NCI-H2227 (cell line): ENCODE results near the gene TMEM14A.
A peak's percentile ranks its signal among the peaks of the same experiment; 100 is the strongest.
"Not testable (repeated sequence)": the region's sequence is repeated elsewhere in the genome, so short reads cannot be mapped to it uniquely, and the experiment has no call there.

Experiments used
- DNase-seq: peaks from one replicate; lab custom pipeline; 2025; ENCODE audit not compliant: unreplicated experiment; lab: John Stamatoyannopoulos, UW

TMEM14A gene

DNA sequence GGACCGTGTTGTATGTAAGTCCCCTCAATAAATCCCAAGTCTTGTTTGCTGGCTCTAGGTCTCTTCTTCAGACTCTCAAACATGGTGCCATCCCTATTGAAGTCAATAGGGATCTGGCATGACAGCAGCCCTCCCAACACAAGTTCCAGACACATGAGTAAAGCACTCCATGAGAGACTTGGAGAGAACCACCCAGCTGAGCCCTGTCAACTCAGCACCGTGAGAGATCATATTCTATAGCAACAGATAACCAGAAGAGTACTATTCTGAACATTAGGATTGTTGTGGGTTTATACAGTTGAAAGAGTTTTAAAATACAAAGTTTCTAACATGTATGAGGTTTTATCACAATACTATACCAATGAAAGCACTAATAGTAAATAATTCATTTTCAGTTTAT lies 23.5 kb downstream of the TMEM14A start:
- no peak for DNase-seq

DNA sequence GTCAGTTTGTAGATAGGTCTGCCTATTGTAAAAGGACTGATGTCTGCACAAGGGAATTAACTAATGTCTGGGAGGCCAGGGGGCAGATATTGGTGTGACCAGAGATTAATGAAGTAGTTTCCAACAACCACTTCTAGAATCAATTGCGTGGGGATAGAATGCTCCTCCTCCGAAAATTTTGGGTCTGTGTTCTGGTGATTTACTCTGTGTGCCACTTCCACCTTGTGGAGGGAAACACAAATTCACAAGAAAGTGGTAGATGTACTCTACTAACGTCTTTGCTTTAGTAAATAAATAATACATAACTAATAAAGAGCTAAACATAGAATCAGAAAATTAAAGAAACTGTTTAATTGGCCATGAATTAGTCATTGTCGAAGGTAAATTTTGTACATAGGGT lies 25.5 kb downstream of the TMEM14A start:
- no peak for DNase-seq

DNA sequence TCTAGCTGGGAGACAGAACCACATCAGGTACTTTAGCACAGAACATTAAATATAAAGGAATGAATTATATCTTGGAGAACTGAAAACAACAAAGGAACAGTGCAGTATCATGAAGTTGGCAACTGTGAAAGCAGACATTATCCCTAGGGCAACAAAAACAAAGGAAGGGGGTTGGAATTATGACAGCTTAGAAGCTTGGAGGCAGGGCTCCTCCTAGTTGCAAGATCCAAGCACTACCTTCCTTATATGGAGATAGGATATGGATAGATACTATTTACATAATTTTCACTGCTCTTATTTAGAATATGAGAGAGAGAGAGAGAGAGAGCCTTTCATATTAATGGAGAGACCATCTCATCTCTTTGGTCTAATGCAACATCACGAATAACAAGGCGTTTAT lies 27.0 kb downstream of the TMEM14A start:
- no peak for DNase-seq

- no peak for DNase-seq
Observed at GRCh38 chr6:52704060-52704459, 33.1 kb downstream of the TMEM14A start.

DNA sequence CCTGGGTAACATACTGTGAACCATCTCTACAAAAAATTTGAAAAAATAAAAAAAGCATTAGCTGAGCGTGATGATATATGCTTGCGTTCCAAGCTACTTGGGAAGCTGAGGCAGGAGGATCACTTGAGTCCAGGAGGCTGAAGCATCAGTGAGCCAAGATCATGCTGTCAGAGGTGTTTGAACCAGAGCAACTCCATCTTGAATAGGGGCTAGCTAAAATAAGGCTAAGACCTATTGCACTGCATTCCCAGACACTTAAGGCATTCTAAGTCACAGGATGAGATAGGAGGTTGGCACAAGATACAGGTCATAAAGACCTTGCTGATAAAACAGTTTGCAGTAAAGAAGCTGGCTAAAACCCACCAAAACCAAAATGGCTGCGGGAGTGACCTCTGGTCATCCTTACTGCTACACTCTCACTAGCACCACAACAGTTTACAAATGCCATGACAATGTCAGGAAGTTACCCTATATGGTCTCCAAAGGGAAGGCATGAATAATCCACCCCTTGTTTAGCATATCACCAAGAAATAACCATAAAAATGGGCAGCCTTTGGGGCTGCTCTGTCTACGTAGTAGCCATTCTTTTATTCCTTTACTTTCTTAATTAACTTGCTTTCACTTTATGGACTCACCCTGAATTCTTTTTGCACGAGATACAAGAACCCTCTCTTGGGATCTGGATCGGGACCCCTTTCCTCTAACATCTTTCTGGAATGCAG lies 34.0 kb downstream of the TMEM14A start:
- not testable (repeated sequence) for DNase-seq

DNA sequence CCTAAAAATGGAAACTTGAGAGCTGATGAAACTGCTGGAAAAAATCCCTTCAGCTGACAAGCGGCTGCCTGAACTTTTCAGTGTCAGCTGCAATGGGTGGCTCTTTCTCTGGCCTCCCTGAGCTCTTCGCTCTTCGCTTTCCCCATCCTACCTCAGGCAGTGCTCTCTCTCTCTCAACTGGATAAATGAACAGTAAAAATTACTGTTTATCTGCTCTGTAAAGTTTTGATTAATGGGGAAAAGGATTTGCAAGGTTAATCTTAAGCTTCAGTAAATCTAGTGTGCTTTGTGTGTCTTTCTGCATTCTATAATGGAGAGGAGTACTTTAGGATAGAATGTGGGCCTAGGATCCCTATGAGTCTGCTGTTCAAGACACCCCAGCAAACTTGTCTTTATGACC lies 35.1 kb downstream of the TMEM14A start:
- DNase-seq, result no peak

GRCh38 chr6:52707963-52708680 lies 37.2 kb downstream of the TMEM14A start:
- DNase-seq, result no peak

GRCh38 chr6:52712136-52712535 lies 41.2 kb downstream of the TMEM14A start:
- DNase-seq, result no peak

- DNase-seq, result not testable (repeated sequence)
Observed at GRCh38 chr6:52714761-52715160, 43.8 kb downstream of the TMEM14A start.

GRCh38 chr6:52718550-52718949 lies 47.6 kb downstream of the TMEM14A start:
- DNase-seq, result peak; percentile 8

- no peak for DNase-seq
Observed at GRCh38 chr6:52720321-52720720, 49.4 kb downstream of the TMEM14A start.

DNA sequence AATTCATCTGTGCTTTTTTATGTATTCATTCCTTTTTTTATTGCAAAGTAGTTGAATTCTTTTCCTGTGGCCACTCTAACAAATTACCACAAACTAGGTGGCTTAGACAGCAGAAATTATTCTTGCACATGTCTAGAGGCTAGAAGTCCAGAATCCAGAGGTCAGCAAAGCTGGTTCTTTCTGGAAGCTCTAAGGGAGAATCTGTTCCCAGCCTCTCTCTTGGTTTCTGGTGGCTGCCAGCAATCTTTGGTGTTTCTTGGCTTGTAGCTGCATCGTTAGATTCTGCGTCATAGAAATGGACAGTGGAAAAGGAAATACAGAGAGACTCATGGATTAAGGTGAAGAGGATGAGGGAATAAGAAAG lies 53.1 kb downstream of the TMEM14A start:
- DNase-seq, result no peak

DNA sequence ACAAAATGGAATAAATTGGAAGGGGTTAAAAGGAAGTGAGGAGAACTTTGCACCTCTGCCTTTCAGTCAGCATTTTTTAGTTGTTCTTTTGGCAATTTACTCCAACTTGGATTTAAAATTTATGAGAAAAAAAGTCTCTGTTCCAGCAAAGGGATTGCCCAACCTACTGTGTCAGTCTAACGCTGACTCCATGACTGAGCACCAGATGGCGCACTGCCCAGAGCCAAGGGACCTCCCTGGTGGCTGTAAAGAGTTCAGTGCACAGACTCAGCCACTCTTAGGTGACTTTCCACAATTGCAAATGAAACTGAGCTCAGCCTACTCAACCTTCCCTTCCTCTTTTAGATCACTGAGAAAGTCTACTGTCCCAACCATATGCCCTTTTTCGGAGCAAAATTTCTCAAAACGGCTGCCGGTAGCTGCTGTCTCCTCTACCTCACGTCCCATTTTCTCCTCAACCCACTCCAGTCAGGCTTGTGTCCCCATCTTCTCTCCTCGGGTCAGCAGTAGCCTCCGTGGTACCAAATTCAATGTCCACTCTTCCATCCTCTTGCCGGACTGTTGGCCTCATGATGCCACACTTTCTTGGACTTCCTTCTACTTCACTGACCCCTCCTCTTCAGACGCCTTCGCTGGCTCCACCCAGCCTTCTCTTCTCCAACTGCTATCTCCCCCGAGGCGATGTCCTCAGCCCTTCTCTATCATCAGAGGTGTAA lies 53.7 kb downstream of the TMEM14A start:
- DNase-seq, result peak; percentile 22

DNA sequence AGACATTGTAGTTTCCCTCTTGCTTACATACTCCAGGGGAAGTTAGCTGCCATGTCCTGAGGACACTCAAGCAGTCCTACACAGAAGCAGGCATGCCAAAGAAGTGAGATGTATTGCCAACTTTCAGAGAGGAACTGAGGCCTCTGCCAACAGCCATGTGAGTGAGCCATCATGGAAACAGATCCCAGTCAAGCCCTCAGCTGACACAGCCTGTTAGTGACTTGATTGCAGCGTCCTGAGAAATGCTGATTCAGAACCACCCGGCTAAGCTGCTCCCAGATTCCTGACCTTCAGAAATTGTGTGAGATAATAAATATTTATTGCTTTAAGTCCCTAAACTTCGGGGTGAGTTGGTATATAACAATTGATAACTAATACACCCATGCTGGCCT lies 54.2 kb downstream of the TMEM14A start:
- DNase-seq, result no peak

DNA sequence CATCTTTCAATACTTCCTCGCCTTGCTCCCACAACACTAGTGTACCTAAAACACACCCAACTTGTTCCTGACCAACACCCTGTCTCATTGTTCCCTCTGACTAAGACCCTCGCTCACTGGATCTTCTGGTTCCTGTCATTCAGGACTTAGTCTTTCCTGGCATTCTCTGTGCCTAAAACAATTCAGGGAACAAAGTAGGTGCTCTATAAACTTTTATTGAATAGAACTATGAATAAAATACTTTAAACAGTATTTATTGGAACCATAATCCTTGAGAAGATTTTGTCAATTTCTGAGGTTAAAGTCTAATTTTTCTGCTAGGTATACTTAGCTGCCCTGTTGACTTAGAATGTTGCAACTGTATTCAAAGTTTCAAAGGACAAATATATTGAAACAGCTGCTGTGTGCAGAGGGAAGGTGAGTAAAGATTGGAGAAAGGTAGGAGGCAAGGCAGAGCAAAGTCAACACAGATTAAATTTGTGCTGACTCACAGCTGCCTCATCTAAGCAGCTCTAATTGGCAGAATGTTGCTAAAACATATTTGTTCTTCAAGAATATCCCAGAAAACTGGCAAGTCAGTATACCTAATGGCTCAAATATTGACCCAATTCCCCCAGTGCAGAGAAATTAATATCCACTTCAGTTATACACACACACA lies 54.8 kb downstream of the TMEM14A start:
- DNase-seq, result no peak

- DNase-seq, result no peak
Observed at GRCh38 chr6:52726193-52726542, 55.3 kb downstream of the TMEM14A start.

- no peak for DNase-seq
Observed at GRCh38 chr6:52726741-52727535, 56.0 kb downstream of the TMEM14A start.

- DNase-seq, result no peak
Observed at GRCh38 chr6:52727908-52728307, 57.0 kb downstream of the TMEM14A start.

DNA sequence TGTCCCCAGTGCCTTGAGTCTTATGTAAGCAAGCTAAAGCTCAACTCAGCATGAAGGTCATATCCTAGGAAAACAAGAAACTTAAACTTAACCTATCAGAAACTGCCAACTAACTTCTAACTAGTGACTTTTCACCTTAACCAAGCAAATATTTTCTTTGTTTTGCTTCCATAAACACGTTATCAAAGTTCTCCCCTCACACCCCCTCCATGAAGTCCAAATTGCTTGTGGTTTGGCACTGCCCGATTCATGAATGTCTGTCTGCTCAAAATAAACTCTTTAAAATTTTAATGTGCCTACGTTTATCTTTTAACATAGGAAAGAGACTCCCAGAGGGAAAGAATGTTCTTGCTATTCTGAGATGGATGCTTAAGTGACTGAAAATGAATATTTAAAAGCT lies 57.5 kb downstream of the TMEM14A start:
- DNase-seq, result no peak

DNA sequence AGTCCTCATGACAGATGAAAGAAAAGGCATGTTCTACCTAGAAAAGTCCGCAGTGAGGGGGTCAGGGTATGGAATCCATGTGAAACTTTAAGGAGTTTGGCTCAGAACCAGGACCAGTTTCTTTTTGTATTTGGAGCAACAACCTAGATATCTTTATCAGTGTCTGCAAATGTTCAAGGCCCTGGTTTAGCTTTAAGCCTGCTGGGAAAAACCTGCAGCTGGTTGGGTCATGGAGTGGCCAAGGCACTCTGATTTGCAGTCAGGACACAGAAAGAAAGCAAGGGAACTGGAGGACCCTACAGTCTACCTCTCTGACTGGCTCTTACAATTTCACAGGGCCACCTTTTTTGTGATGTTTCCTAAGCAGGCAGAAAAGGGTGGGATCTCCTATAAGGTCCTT lies 58.7 kb downstream of the TMEM14A start:
- DNase-seq, result no peak

- DNase-seq, result peak; percentile 3
Observed at GRCh38 chr6:52731719-52732118, 60.8 kb downstream of the TMEM14A start.
